Glomerular endothelial cell (primary cell): ENCODE data around the gene EPC1. TPM values are rescaled to one million over a fixed set of nuclear protein-coding genes. Genes with fewer than 3 reads are reported as not detected.

Source experiments
- DNase-seq: peaks from one replicate; pipeline ENCODE4 v3.0.0-alpha.2; 2011; ENCODE audit warnings: low read depth, low spot score; ENCODE audit errors: extremely low read depth
- total RNA-seq: library from RNA; depleted of rRNA; stranded (reverse); fragments of >200 nt; gene quantifications from 2 replicates; pipeline ENCODE4 v1.2.3, GENCODE V29; 2015

Gene EPC1
- total RNA-seq, 1 donor from 2014 or later = 24.9 TPM

GRCh38 chr10:32338262-32338661 lies 8.7 kb downstream of the EPC1 start:
- DNase-seq = no peak

GRCh38 chr10:32337350-32337749 lies 9.6 kb downstream of the EPC1 start:
- no peak for DNase-seq

- DNase-seq = no peak
Measured at GRCh38 chr10:32333849-32334248, 13.1 kb downstream of the EPC1 start.

- DNase-seq = no peak
Measured at GRCh38 chr10:32332299-32332750, 14.6 kb downstream of the EPC1 start.

GRCh38 chr10:32331606-32332005 lies 15.4 kb downstream of the EPC1 start:
- no peak for DNase-seq

GRCh38 chr10:32330214-32330613 lies 16.7 kb downstream of the EPC1 start:
- no peak for DNase-seq

GRCh38 chr10:32329061-32329460 lies 17.9 kb downstream of the EPC1 start:
- no peak for DNase-seq

- no peak for DNase-seq
Measured at GRCh38 chr10:32328499-32328898, 18.5 kb downstream of the EPC1 start.

GRCh38 chr10:32327364-32327691 lies 19.6 kb downstream of the EPC1 start:
- DNase-seq = no peak

- no peak for DNase-seq
Measured at GRCh38 chr10:32326680-32327363, 20.1 kb downstream of the EPC1 start.

GRCh38 chr10:32326119-32326518 lies 20.8 kb downstream of the EPC1 start:
- DNase-seq = no peak

GRCh38 chr10:32323051-32323450 lies 23.9 kb downstream of the EPC1 start:
- no peak for DNase-seq

GRCh38 chr10:32321016-32321631 lies 25.8 kb downstream of the EPC1 start:
- no peak for DNase-seq

GRCh38 chr10:32318476-32318896 lies 28.5 kb downstream of the EPC1 start:
- DNase-seq = no peak

- DNase-seq = no peak
Measured at GRCh38 chr10:32317795-32318357, 29.1 kb downstream of the EPC1 start.

- no peak for DNase-seq
Measured at GRCh38 chr10:32315424-32315823, 31.5 kb downstream of the EPC1 start.

GRCh38 chr10:32314588-32314987 lies 32.4 kb downstream of the EPC1 start:
- DNase-seq = no peak

- no peak for DNase-seq
Measured at GRCh38 chr10:32308027-32308603, 38.8 kb downstream of the EPC1 start.

- no peak for DNase-seq
Measured at GRCh38 chr10:32307609-32308008, 39.3 kb downstream of the EPC1 start.

- DNase-seq = no peak
Measured at GRCh38 chr10:32299354-32299980, 47.5 kb downstream of the EPC1 start.

GRCh38 chr10:32298075-32298812 lies 48.7 kb downstream of the EPC1 start:
- DNase-seq = peak; percentile 68
